ENCODE data around the gene CDC37L1. TPM values are rescaled to one million over a fixed set of nuclear protein-coding genes. Genes with fewer than 3 reads are reported as not detected.
"Not testable (repeated sequence)": the region's sequence is repeated elsewhere in the genome, so short reads cannot be mapped to it uniquely, and the experiment has no call there.

CDC37L1 gene
- total RNA-seq, 1 donor from 2014 or later, result 23.8 TPM

DNA sequence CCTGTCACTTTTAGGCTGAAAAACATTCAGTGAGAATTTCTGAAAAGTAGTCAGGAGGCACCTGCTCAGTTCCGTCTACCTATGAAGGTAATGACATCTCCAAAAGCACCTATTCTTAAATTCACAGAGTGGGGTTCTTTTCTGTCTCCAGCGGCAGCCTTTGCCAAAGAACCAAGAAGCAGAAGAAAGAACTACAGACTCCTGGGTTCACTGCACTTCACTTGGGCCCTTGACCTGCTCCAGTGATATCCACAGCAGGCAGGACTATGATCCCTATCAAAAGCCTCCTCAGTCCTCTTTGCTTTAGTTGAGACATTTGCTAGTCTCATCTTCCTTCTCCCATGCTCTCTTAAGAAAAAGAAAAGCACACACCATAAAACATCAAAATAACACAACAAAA is 37.0 kb upstream of the CDC37L1 start:
- H3K36me3 ChIP-seq, result no peaks in the 10 kb centered on the region
- intact Hi-C loops (cut with DNase I), result no loop called here
- no peaks in the 10 kb centered on the region for H3K27me3 ChIP-seq
- no peak overlapping the region for H3K4me3 ChIP-seq
- no peak for TF ChIP-seq POLR2AphosphoS5 (IDR thresholded peaks at IDR 0.05; ENCODE audit: insufficient read depth in 1 of 2, low read depth in 1 of 2)
- DNase-seq (ENCODE audit: extremely low spot score in 2 of 2), result no peak
- H3K4me1 ChIP-seq, result no peaks in the 10 kb centered on the region
- H3K9me3 ChIP-seq, result no peaks in the 10 kb centered on the region
- no peak overlapping the region for H3K27ac ChIP-seq

DNA sequence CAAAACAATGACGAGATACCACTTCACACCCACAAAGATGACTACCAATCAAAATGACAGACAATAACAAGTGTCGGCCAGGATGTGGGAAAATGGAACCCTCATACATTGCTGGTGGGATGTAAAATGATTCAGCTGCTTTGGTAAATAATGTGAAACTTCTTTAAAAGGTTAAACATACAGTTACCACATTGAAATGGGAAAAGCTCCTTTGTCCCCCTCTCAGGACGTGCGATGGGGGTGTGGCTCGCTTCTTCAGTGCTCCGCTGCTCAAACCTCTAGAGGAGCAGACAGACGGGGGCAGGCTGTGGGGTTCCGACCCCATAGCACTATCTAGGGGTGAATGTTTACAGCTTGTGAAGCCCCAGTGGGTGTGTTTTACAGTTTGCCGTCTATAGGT is 25.3 kb upstream of the CDC37L1 start:
- no peak overlapping the region for H3K27ac ChIP-seq
- no peaks in the 10 kb centered on the region for H3K9me3 ChIP-seq
- no peak overlapping the region for H3K4me3 ChIP-seq
- TF ChIP-seq, protein P1, sequence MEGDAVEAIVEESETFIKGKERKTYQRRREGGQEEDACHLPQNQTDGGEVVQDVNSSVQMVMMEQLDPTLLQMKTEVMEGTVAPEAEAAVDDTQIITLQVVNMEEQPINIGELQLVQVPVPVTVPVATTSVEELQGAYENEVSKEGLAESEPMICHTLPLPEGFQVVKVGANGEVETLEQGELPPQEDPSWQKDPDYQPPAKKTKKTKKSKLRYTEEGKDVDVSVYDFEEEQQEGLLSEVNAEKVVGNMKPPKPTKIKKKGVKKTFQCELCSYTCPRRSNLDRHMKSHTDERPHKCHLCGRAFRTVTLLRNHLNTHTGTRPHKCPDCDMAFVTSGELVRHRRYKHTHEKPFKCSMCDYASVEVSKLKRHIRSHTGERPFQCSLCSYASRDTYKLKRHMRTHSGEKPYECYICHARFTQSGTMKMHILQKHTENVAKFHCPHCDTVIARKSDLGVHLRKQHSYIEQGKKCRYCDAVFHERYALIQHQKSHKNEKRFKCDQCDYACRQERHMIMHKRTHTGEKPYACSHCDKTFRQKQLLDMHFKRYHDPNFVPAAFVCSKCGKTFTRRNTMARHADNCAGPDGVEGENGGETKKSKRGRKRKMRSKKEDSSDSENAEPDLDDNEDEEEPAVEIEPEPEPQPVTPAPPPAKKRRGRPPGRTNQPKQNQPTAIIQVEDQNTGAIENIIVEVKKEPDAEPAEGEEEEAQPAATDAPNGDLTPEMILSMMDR (IDR thresholded peaks at IDR 0.05), result no peak
- TF ChIP-seq POLR2A (IDR thresholded peaks at IDR 0.05), result no peak
- TF ChIP-seq POLR2AphosphoS5 (IDR thresholded peaks at IDR 0.05; ENCODE audit: insufficient read depth in 1 of 2, low read depth in 1 of 2), result no peak
- H3K27me3 ChIP-seq, result no peaks in the 10 kb centered on the region
- intact Hi-C loops (cut with DNase I), result no loop called here
- no peaks in the 10 kb centered on the region for H3K36me3 ChIP-seq
- H3K4me1 ChIP-seq, result no peaks in the 10 kb centered on the region
- no peak for DNase-seq (ENCODE audit: extremely low spot score in 2 of 2)

DNA sequence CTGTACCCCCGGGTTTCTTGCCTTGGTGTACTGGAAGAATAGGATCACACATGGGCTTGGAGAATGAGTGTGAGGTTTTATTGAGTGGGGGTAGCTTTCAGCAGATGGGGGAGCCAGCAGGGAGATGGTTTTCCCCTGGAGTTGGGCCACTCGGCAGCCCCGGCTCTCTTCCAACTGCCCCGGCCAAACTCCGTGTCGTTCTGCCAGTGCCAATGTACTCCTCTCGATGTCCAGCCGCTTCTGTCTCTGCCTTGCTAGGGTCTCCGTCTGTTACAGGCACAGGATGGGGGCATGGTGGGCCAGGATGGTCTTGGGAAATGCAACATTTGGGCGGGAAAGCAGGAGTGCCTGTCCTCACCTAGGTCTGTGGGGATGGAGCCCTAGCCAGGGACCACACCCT is 24.8 kb upstream of the CDC37L1 start:
- H3K36me3 ChIP-seq, result no peaks in the 10 kb centered on the region
- H3K27me3 ChIP-seq, result no peaks in the 10 kb centered on the region
- H3K4me3 ChIP-seq, result no peak overlapping the region
- no peak overlapping the region for H3K27ac ChIP-seq
- TF ChIP-seq POLR2A (IDR thresholded peaks at IDR 0.05) (no peak), POLR2AphosphoS5 (IDR thresholded peaks at IDR 0.05; ENCODE audit: insufficient read depth in 1 of 2, low read depth in 1 of 2) (no peak)
- TF ChIP-seq, protein P1 (IDR thresholded peaks at IDR 0.05), result no peak
- intact Hi-C loops (cut with DNase I), result no loop called here
- no peak for DNase-seq (ENCODE audit: extremely low spot score in 2 of 2)
- H3K9me3 ChIP-seq, result no peaks in the 10 kb centered on the region
- H3K4me1 ChIP-seq, result no peaks in the 10 kb centered on the region

DNA sequence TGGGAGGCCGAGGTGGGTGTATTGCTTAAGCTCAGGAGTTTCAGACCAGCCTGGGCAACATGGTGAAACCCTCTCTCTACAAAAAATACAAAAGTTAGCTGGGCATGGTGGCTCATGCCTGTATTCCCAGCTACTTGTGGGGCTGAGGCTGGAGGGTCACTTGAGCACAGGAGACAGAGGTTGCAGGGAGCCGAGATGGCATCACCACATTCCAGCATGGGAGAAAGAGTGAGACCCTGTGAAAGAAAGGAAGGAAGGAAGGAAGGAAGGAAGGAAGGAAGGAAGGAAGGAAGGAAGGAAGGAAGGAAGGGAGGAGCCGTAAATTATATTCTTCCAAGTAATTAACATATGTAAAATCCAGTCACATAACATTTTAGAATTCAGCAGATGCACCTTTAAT is 23.2 kb upstream of the CDC37L1 start:
- H3K27ac ChIP-seq; H3K4me1 ChIP-seq; H3K36me3 ChIP-seq; intact Hi-C loops (cut with DNase I); DNase-seq (ENCODE audit: extremely low spot score in 2 of 2); H3K4me3 ChIP-seq; H3K27me3 ChIP-seq; H3K9me3 ChIP-seq: not testable (repeated sequence)

DNA sequence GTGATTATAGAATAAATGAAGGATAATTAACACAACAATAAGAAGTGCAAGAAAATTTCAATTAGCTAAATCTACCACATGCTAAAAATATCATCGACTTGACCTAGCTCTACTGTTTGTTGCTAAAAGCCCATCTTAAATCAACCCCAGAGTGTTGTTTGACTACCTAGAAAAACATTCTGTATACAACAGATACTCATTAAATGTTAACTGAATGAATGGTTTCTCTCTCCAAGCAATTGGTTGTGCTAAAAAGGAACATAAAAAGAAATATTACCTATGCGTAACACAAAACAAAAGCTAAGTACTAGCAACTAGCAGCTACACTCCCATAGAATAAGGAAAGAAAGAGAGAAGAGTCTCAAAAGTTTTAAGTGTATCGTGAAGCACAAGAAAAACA is 22.7 kb upstream of the CDC37L1 start:
- intact Hi-C loops (cut with DNase I), result no loop called here
- Histone ChIP-seq H3K36me3 (no peaks in the 10 kb centered on the region), H3K9me3 (no peaks in the 10 kb centered on the region), H3K27ac (no peak overlapping the region), H3K27me3 (no peaks in the 10 kb centered on the region), H3K4me1 (peaks cover 5% of the 10 kb centered on the region), H3K4me3 (no peak overlapping the region)
- TF ChIP-seq POLR2A (IDR thresholded peaks at IDR 0.05) (no peak), POLR2AphosphoS5 (IDR thresholded peaks at IDR 0.05; ENCODE audit: insufficient read depth in 1 of 2, low read depth in 1 of 2) (no peak)
- TF ChIP-seq, protein P1 (IDR thresholded peaks at IDR 0.05), result no peak
- DNase-seq (ENCODE audit: extremely low spot score in 2 of 2), result no peak

DNA sequence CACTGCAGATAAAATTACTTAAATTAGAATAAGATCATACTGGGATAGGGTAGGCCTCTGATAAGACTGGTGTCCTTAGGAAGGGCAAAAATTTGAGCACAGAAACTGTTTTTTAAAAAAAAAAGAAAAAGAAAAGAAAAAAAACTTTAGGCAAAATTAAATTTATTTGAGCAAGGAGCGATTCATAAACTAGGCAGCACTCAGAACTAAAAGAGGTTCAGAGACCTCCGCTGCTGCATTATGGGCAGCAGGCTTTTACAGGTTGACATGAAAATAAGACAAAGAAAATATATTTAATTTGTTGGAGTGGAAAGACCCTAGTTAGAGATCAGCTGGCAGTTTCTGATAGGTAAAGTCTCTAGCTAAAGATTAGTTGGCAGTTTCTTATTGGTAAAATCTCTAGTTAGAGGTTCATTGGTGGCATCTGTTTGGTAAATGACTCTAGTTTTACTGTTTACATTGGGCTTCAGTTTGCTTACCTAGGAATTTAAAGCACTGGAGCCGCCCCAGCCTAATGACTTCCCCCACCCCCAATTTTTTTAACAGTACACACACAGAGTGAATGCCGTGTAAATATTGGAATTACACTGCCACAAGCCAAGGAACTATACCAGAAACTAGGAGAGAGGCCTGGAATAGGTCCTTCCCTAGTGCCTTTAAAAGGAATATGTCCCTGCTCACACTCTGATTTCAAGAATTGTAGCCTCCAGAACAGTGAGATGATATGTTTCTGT is 21.8 kb upstream of the CDC37L1 start:
- Histone ChIP-seq H3K4me3 (no peak overlapping the region), H3K9me3 (no peaks in the 10 kb centered on the region), H3K27ac (no peak overlapping the region), H3K36me3 (no peaks in the 10 kb centered on the region), H3K4me1 (peaks cover 10% of the 10 kb centered on the region), H3K27me3 (no peaks in the 10 kb centered on the region)
- intact Hi-C loops (cut with DNase I), result no loop called here
- no peak for DNase-seq (ENCODE audit: extremely low spot score in 2 of 2)
- TF ChIP-seq POLR2AphosphoS5 (IDR thresholded peaks at IDR 0.05; ENCODE audit: insufficient read depth in 1 of 2, low read depth in 1 of 2), result no peak
- no peak for TF ChIP-seq POLR2A (IDR thresholded peaks at IDR 0.05)
- TF ChIP-seq, protein P1 (IDR thresholded peaks at IDR 0.05), result no peak

DNA sequence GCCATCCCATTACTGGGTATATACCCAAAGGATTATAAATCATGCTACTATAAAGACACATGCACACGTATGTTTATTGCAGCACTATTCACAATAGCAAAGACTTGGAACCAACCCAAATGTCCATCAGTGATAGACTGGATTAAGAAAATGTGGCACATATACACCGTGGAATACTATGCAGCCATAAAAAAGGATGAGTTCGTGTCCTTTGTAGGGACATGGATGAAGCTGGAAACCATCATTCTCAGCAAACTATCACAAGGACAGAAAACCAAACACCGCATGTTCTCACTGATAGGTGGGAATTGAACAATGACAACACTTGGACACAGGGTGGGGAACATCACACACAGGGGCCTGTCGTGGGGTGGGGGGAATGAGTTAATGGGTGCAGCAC is 18.7 kb upstream of the CDC37L1 start:
- H3K36me3 ChIP-seq; intact Hi-C loops (cut with DNase I); H3K27ac ChIP-seq; H3K4me3 ChIP-seq; H3K9me3 ChIP-seq; DNase-seq (ENCODE audit: extremely low spot score in 2 of 2); H3K27me3 ChIP-seq: not testable (repeated sequence)
- H3K4me1 ChIP-seq, result peaks cover 41% of the 10 kb centered on the region

Data from vagina (tissue), 2 donors.